HepG2 (cell line): ENCODE data around the gene CORO1C. TPM values are rescaled to one million over a fixed set of nuclear protein-coding genes. Genes with fewer than 3 reads are reported as not detected.
A peak's percentile ranks its signal among the peaks of the same experiment; 100 is the strongest.

ENCODE experiments used
- ATAD3A ChIP-seq: sonication (generic); formaldehyde crosslinking; IDR thresholded peaks from 2 replicates; pipeline ENCODE4 v1.4.0; 2020; ENCODE audit warnings: missing genetic modification reagents
- EED ChIP-seq: sonication (generic); formaldehyde crosslinking; IDR thresholded peaks from 2 replicates; pipeline ENCODE4 v1.5.0; 2020; ENCODE audit warnings: mild to moderate bottlenecking, missing genetic modification reagents
- GLMP ChIP-seq: sonication (generic); formaldehyde crosslinking; IDR thresholded peaks from 2 replicates; pipeline ENCODE4 v1.9.0; 2021; ENCODE audit warnings: missing genetic modification reagents, mild to moderate bottlenecking, borderline replicate concordance
- HNF4A ChIP-seq: sonication (generic); formaldehyde crosslinking; IDR thresholded peaks from 2 replicates; pipeline ENCODE4 v1.4.0; 2020; ENCODE audit warnings: missing genetic modification reagents
- MAFG ChIP-seq: sonication (generic); formaldehyde crosslinking; IDR thresholded peaks from 2 replicates; pipeline ENCODE4 v1.5.1; 2020; ENCODE audit warnings: mild to moderate bottlenecking, missing genetic modification reagents
- NR3C1 ChIP-seq: sonication (generic); formaldehyde crosslinking; IDR thresholded peaks from 2 replicates; pipeline ENCODE4 v1.4.0; 2020; ENCODE audit warnings: missing genetic modification reagents
- PRPF4 ChIP-seq: fragments of 200-400 bp; formaldehyde crosslinking; IDR thresholded peaks from 2 replicates; pipeline ENCODE4 v1.6.1; 2016; ENCODE audit warnings: low read length, low read depth; ENCODE audit not compliant: poor library complexity, severe bottlenecking
- RBFOX2 ChIP-seq: fragments of 200-400 bp; formaldehyde crosslinking; IDR thresholded peaks from 2 replicates; pipeline ENCODE4 v1.6.1; 2017; ENCODE audit warnings: low read depth, mild to moderate bottlenecking, low read length
- RBM22 ChIP-seq: fragments of 200-400 bp; formaldehyde crosslinking; optimal IDR thresholded peaks from 2 replicates; pipeline ENCODE3; 2017; ENCODE audit warnings: mild to moderate bottlenecking, low read length, moderate library complexity
- ZBTB10 ChIP-seq: sonication (generic); formaldehyde crosslinking; IDR thresholded peaks from 2 replicates; pipeline ENCODE4 v1.4.0; 2020; ENCODE audit warnings: missing genetic modification reagents, borderline replicate concordance
- ZNF333 ChIP-seq: sonication (generic); formaldehyde crosslinking; IDR thresholded peaks from 2 replicates; pipeline ENCODE4 v1.4.0; 2020; ENCODE audit warnings: mild to moderate bottlenecking, missing genetic modification reagents, borderline replicate concordance
- polyA plus RNA-seq, 8 experiments: library from polyadenylated mRNA; depleted of rRNA in 3 of 8; stranded (reverse) in 7 of 8; unstranded in 1 of 8; fragments of >200 nt; fragmentation: Illumina TruSeq in 4 of 8; extraction: Trizol in 4 of 8; gene quantifications; 2 replicates each; pipeline versions ENCODE4 v1.2.1 to v1.2.3, GENCODE V29; 2011 to 2016; ENCODE audit warnings: low read depth in 4 of 8, missing spikeins in 1 of 8, mixed read lengths in 1 of 8; ENCODE audit not compliant: insufficient read depth in 1 of 8
- total RNA-seq, 5 experiments: library from RNA; depleted of rRNA; stranded (reverse); fragments of >200 nt; fragmentation: Illumina TruSeq; extraction: Trizol; gene quantifications; 2 replicates each; pipeline ENCODE4 v1.2.3, GENCODE V29; 2016; ENCODE audit warnings: low read depth in 1 of 5
- TF ChIP-seq, protein P1 (sequence below): sonication (generic); formaldehyde crosslinking; IDR thresholded peaks from one replicate; pipeline ENCODE4 v1.5.1; 2020; ENCODE audit warnings: mild to moderate bottlenecking, missing genetic modification reagents; ENCODE audit errors: not compliant biosample characterization
- TF ChIP-seq, protein P2 (sequence below): IDR thresholded peaks from 2 replicates; pipeline ENCODE4 v1.6.1; 2012; ENCODE audit warnings: low read depth, low read length, improper control_type of control experiment

Gene CORO1C
- total and polyA plus RNA-seq, 2 of the 13 experiments (the other 11 are each of a cell fraction or from before 2014, with no cell fraction given): 73.7 to 131 TPM

DNA sequence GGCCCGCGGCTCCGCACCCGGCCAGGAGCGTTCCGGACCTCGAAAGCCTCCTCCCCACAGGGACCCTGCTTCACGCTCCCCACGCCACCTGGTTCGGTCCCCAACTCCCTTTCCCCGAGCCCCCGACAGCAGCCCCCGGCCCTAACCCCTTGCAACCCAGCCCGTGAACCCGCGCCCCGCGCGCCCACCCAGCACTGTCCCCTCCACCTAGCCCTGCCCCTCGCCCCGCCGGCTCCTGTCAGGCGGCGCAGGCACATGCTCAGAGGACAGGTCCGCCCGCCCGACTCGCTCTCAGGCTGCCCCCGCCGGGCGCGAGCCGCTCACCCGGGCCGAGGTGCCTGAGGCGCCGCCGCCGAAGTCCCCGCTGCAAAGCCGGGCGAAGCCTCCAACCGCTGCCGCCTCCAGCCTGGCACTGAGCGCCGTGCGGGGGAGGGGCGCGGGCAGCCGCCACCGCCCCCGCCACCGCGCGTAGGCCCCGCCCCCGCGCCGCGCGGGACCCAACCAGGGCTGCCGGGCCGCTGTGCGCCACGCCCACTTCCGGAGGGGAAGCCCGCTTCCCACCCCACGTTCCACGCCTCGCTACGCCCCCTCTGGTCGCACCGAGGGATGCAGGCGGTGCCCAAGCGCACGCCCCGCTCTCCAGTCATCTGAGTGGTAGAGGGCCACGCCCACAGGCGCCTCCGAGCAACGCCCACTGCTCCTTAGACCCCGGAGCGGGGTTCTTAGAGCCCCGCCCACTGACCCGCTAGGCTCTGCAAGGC lies at the start of gene CORO1C (continued):
- TF ChIP-seq, protein P1, sequence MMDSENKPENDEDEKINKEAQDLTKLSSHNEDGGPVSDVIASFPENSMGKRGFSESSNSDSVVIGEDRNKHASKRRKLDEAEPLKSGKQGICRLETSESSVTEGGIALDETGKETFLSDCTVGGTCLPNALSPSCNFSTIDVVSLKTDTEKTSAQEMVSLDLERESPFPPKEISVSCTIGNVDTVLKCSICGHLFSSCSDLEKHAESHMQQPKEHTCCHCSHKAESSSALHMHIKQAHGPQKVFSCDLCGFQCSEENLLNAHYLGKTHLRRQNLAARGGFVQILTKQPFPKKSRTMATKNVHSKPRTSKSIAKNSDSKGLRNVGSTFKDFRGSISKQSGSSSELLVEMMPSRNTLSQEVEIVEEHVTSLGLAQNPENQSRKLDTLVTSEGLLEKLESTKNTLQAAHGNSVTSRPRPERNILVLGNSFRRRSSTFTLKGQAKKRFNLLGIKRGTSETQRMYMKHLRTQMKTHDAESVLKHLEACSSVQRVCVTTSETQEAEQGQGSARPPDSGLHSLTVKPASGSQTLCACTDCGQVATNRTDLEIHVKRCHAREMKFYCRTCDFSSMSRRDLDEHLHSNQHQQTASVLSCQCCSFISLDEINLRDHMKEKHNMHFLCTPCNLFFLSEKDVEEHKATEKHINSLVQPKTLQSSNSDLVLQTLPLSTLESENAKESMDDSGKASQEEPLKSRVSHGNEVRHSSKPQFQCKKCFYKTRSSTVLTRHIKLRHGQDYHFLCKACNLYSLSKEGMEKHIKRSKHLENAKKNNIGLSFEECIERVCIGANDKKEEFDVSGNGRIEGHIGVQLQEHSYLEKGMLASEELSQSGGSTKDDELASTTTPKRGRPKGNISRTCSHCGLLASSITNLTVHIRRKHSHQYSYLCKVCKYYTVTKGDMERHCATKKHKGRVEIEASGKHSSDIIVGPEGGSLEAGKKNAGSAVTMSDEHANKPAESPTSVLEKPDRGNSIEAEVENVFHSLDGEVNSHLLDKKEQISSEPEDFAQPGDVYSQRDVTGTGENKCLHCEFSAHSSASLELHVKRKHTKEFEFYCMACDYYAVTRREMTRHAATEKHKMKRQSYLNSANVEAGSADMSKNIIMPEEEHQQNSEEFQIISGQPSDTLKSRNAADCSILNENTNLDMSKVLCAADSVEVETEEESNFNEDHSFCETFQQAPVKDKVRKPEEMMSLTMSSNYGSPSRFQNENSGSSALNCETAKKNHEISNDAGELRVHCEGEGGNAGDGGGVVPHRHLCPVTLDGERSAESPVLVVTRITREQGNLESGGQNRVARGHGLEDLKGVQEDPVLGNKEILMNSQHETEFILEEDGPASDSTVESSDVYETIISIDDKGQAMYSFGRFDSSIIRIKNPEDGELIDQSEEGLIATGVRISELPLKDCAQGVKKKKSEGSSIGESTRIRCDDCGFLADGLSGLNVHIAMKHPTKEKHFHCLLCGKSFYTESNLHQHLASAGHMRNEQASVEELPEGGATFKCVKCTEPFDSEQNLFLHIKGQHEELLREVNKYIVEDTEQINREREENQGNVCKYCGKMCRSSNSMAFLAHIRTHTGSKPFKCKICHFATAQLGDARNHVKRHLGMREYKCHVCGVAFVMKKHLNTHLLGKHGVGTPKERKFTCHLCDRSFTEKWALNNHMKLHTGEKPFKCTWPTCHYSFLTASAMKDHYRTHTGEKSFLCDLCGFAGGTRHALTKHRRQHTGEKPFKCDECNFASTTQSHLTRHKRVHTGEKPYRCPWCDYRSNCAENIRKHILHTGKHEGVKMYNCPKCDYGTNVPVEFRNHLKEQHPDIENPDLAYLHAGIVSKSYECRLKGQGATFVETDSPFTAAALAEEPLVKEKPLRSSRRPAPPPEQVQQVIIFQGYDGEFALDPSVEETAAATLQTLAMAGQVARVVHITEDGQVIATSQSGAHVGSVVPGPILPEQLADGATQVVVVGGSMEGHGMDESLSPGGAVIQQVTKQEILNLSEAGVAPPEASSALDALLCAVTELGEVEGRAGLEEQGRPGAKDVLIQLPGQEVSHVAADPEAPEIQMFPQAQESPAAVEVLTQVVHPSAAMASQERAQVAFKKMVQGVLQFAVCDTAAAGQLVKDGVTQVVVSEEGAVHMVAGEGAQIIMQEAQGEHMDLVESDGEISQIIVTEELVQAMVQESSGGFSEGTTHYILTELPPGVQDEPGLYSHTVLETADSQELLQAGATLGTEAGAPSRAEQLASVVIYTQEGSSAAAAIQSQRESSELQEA: peak; percentile 44
- TF ChIP-seq MAFG (CRISPR knock-in tag): no peak
- no peak for TF ChIP-seq PRPF4
- TF ChIP-seq ZBTB10 (CRISPR knock-in tag): no peak
- no peak for TF ChIP-seq NR3C1
- TF ChIP-seq RBFOX2: peak; percentile 89
- no peak for TF ChIP-seq ZNF333 (CRISPR knock-in tag)
- TF ChIP-seq GLMP: no peak
- no peak for TF ChIP-seq RBM22
- TF ChIP-seq EED (CRISPR knock-in tag): no peak
- TF ChIP-seq, protein P2, sequence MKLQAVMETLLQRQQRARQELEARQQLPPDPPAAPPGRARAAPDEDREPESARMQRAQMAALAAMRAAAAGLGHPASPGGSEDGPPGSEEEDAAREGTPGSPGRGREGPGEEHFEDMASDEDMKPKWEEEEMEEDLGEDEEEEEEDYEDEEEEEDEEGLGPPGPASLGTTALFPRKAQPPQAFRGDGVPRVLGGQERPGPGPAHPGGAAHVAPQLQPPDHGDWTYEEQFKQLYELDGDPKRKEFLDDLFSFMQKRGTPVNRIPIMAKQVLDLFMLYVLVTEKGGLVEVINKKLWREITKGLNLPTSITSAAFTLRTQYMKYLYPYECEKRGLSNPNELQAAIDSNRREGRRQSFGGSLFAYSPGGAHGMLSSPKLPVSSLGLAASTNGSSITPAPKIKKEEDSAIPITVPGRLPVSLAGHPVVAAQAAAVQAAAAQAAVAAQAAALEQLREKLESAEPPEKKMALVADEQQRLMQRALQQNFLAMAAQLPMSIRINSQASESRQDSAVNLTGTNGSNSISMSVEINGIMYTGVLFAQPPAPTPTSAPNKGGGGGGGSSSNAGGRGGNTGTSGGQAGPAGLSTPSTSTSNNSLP: no peak
- no peak for TF ChIP-seq ATAD3A (CRISPR knock-in tag)
- TF ChIP-seq HNF4A (CRISPR knock-in tag): peak; percentile 56
